H9 (cell line): ENCODE measurements around the gene CHCHD6. TPM values are rescaled to one million over a fixed set of nuclear protein-coding genes. Genes with fewer than 3 reads are reported as not detected.

Experiments used
- DNase-seq: peaks from one replicate; pipeline ENCODE4 v3.0.0-alpha.2; 2017
- H2AFZ ChIP-seq: one replicate; pipeline ENCODE4 v1.6.1; 2013; ENCODE audit warnings: mild to moderate bottlenecking, low read length, control low read depth, moderate library complexity
- H2AK5ac ChIP-seq: 2 replicates; pipeline ENCODE4 v1.6.1; 2013; ENCODE audit warnings: low read length, control low read depth, mixed read lengths; ENCODE audit not compliant: insufficient read length
- H2BK120ac ChIP-seq: one replicate; pipeline ENCODE4 v1.6.1; 2013; ENCODE audit warnings: low read depth, mild to moderate bottlenecking, low read length, control low read depth, inconsistent platforms; ENCODE audit not compliant: poor library complexity, severe bottlenecking
- H2BK12ac ChIP-seq: 2 replicates; pipeline ENCODE4 v1.6.1; 2013; ENCODE audit warnings: low read length, control low read depth, mixed read lengths, low read depth; ENCODE audit not compliant: insufficient read length
- H2BK15ac ChIP-seq: 2 replicates; pipeline ENCODE4 v1.6.1; 2013; ENCODE audit warnings: low read depth, low read length, control low read depth
- H2BK20ac ChIP-seq: one replicate; pipeline ENCODE4 v1.6.1; 2013; ENCODE audit warnings: low read depth, mild to moderate bottlenecking, low read length, control low read depth, inconsistent platforms; ENCODE audit not compliant: poor library complexity, severe bottlenecking
- H2BK5ac ChIP-seq: 2 replicates; pipeline ENCODE4 v1.6.1; 2013; ENCODE audit warnings: low read length, control low read depth, mixed read lengths; ENCODE audit not compliant: insufficient read length
- H3K14ac ChIP-seq: 2 replicates; pipeline ENCODE4 v1.6.1; 2013; ENCODE audit warnings: low read length, control low read depth; ENCODE audit not compliant: insufficient read depth
- H3K18ac ChIP-seq: 2 replicates; pipeline ENCODE4 v1.6.1; 2013; ENCODE audit warnings: low read depth, mild to moderate bottlenecking, mixed read lengths, low read length, control low read depth; ENCODE audit not compliant: insufficient read length
- H3K23ac ChIP-seq: 2 replicates; pipeline ENCODE4 v1.6.1; 2013; ENCODE audit warnings: low read length, control low read depth, mixed read lengths, low read depth; ENCODE audit not compliant: insufficient read length
- H3K23me2 ChIP-seq: 2 replicates; pipeline ENCODE4 v1.6.1; 2013; ENCODE audit warnings: low read depth, mild to moderate bottlenecking, mixed read lengths, low read length, control low read depth; ENCODE audit not compliant: insufficient read length, poor library complexity, severe bottlenecking
- H3K27ac ChIP-seq: 2 replicates; pipeline ENCODE4 v1.5.1; 2013; ENCODE audit warnings: low read length, control low read depth, mixed read lengths, low read depth; ENCODE audit not compliant: insufficient read length
- H3K27me3 ChIP-seq: 2 replicates; pipeline ENCODE4 v1.6.1; 2013; ENCODE audit warnings: low read length, control low read depth, inconsistent platforms; ENCODE audit not compliant: insufficient read depth
- H3K4ac ChIP-seq: 2 replicates; pipeline ENCODE4 v1.6.1; 2013; ENCODE audit warnings: low read depth, mild to moderate bottlenecking, control low read depth, inconsistent platforms, low read length, moderate library complexity
- H3K4me1 ChIP-seq: 2 replicates; pipeline ENCODE4 v1.6.1; 2013; ENCODE audit warnings: low read length, control low read depth, inconsistent platforms; ENCODE audit not compliant: insufficient read depth
- H3K4me2 ChIP-seq: 2 replicates; pipeline ENCODE4 v1.6.1; 2013; ENCODE audit warnings: low read length, control low read depth, mixed read lengths; ENCODE audit not compliant: insufficient read length, insufficient read depth
- H3K56ac ChIP-seq: 2 replicates; pipeline ENCODE4 v1.6.1; 2013; ENCODE audit warnings: low read depth, mild to moderate bottlenecking, mixed read lengths, low read length, control low read depth; ENCODE audit not compliant: insufficient read length
- H3K79me1 ChIP-seq: 2 replicates; pipeline ENCODE4 v1.6.1; 2013; ENCODE audit warnings: low read depth, mild to moderate bottlenecking, moderate library complexity, low read length, control low read depth, inconsistent platforms; ENCODE audit not compliant: insufficient read depth, poor library complexity, severe bottlenecking
- H3K79me2 ChIP-seq: 2 replicates; pipeline ENCODE4 v1.6.1; 2013; ENCODE audit warnings: low read length, control low read depth, inconsistent platforms; ENCODE audit not compliant: insufficient read depth
- H3K9ac ChIP-seq: 2 replicates; pipeline ENCODE4 v1.6.1; 2013; ENCODE audit warnings: low read length, control low read depth, mixed read lengths; ENCODE audit not compliant: insufficient read length; ENCODE audit errors: extremely low read depth
- H3K9me3 ChIP-seq: one replicate; pipeline ENCODE4 v1.6.1; 2013; ENCODE audit warnings: low read depth, low read length, inconsistent platforms; ENCODE audit not compliant: control insufficient read depth
- H3T11ph ChIP-seq: one replicate; pipeline ENCODE4 v1.6.1; 2013; ENCODE audit warnings: mild to moderate bottlenecking, low read length, control low read depth, inconsistent platforms
- H4K20me1 ChIP-seq: one replicate; pipeline ENCODE4 v1.6.1; 2013; ENCODE audit not compliant: control insufficient read depth, insufficient read length, insufficient read depth
- H4K5ac ChIP-seq: 2 replicates; pipeline ENCODE4 v1.6.1; 2013; ENCODE audit warnings: low read depth, mild to moderate bottlenecking, mixed read lengths, low read length, control low read depth; ENCODE audit not compliant: insufficient read length
- H4K8ac ChIP-seq: replicated peaks from 2 replicates; pipeline ENCODE4 v1.6.1; 2013; ENCODE audit warnings: low read length, control low read depth, mixed read lengths, low read depth; ENCODE audit not compliant: insufficient read length
- H4K91ac ChIP-seq: 2 replicates; pipeline ENCODE4 v1.6.1; 2013; ENCODE audit warnings: low read depth, mild to moderate bottlenecking, moderate library complexity, mixed read lengths, low read length, control low read depth; ENCODE audit not compliant: insufficient read length
- H3K27ac Mint-ChIP-seq, 3 experiments: 2 replicates in 2 of 3; 3 replicates in 1 of 3; pipeline ENCODE4 v1.8.0; 2020 to 2021; ENCODE audit warnings: mixed read lengths in 3 of 3, mild to moderate bottlenecking in 1 of 3, moderate library complexity in 1 of 3
- H3K27me3 Mint-ChIP-seq: 2 replicates; pipeline ENCODE4 v1.8.0; 2021; ENCODE audit warnings: low read depth, mild to moderate bottlenecking, moderate library complexity, mixed read lengths
- H3K36me3 Mint-ChIP-seq, 3 experiments: 2 replicates in 2 of 3; 3 replicates in 1 of 3; pipeline ENCODE4 v1.8.0; 2020 to 2021; ENCODE audit warnings: low read depth in 3 of 3, mixed read lengths in 3 of 3; ENCODE audit not compliant: insufficient read depth in 1 of 3
- H3K4me1 Mint-ChIP-seq, 2 experiments: 2 replicates each; pipeline ENCODE4 v1.8.0; 2020; ENCODE audit warnings: mixed read lengths in 2 of 2
- H3K4me3 Mint-ChIP-seq, 2 experiments: 2 replicates in 1 of 2; 3 replicates in 1 of 2; pipeline ENCODE4 v1.8.0; 2020 to 2021; ENCODE audit warnings: mild to moderate bottlenecking in 2 of 2, mixed read lengths in 2 of 2, moderate library complexity in 1 of 2
- H3K9me3 Mint-ChIP-seq, 2 experiments: 2 replicates in 1 of 2; 3 replicates in 1 of 2; pipeline ENCODE4 v1.8.0; 2020; ENCODE audit warnings: mild to moderate bottlenecking in 2 of 2, mixed read lengths in 2 of 2, moderate library complexity in 1 of 2
- CTCF ChIP-seq: fragments of 200-600 bp; sonication (generic); conservative IDR thresholded peaks from 3 replicates; pipeline ENCODE4 v1.8.0; 2021; ENCODE audit warnings: antibody characterized with exemption, mild to moderate bottlenecking
- WGBS: extraction: QIAGEN DNeasy Blood & Tissue Kit; methylation state at CpG from one replicate; pipeline ENCODE4 v1.1.7; 2013; ENCODE audit warnings: missing lambda C conversion rate, low lambda C conversion rate, mixed read lengths; ENCODE audit not compliant: insufficient read length; ENCODE audit errors: extremely low coverage; 5-methylcytosine and 5-hydroxymethylcytosine counted together
- total RNA-seq: library from RNA; stranded (reverse); gene quantifications from 2 replicates; pipeline ENCODE4 v1.2.1, GENCODE V29; 2021

CHCHD6 gene
- total RNA-seq, 1 experiment from 2014 or later: 34.2 TPM

- Histone ChIP-seq H2AK5ac (no peak overlapping the region), H4K20me1 (no peaks in the 10 kb centered on the region), H3K9me3 (no peaks in the 10 kb centered on the region), H4K91ac (no peak overlapping the region), H4K5ac (no peak overlapping the region), H3K23me2 (no peaks in the 10 kb centered on the region), H3K27ac (no peak overlapping the region), H2BK12ac (no peak overlapping the region), H3K4me1 (no peaks in the 10 kb centered on the region), H3K4ac (no peak overlapping the region), H3K27me3 (no peaks in the 10 kb centered on the region), H3K79me1 (no peaks in the 10 kb centered on the region), H3K56ac (no peak overlapping the region), H2BK15ac (no peak overlapping the region), H3K23ac (no peak overlapping the region), H3T11ph (no peak overlapping the region), H3K18ac (no peak overlapping the region), H3K4me2 (no peak overlapping the region), H2BK20ac (no peak overlapping the region), H3K9ac (no peak overlapping the region), H4K8ac (no peak overlapping the region), H2AFZ (no peak overlapping the region), H3K14ac (no peak overlapping the region), H2BK5ac (no peak overlapping the region), H3K79me2 (no peaks in the 10 kb centered on the region), H2BK120ac (no peak overlapping the region)
- DNase-seq: no peak
- Mint-ChIP-seq H3K4me1 (no peaks in the 10 kb centered on the region), H3K36me3 (peaks cover 0 to 5% (median 5%) of the 10 kb centered on the region in 3 experiments; a peak in 5 of 7 replicates), H3K4me3 (no peak overlapping the region), H3K27me3 (no peaks in the 10 kb centered on the region), H3K27ac (no peak overlapping the region), H3K9me3 (peaks cover 5% of the 10 kb centered on the region in 2 experiments)
- TF ChIP-seq CTCF: no peak
- WGBS: no CpG with 5 or more reads among the region's 2 CpGs
Measured at GRCh38 chr3:126826693-126827092, 122.7 kb downstream of the CHCHD6 start.
